ENCODE measurements around the gene WDR45B. TPM values are rescaled to one million over a fixed set of nuclear protein-coding genes. Genes with fewer than 3 reads are reported as not detected.
A peak's percentile ranks its signal among the peaks of the same experiment; 100 is the strongest.

WDR45B gene
- total RNA-seq, 1 experiment from 2014 or later: 110 TPM

- H2AK5ac ChIP-seq (ENCODE audit: insufficient read length, low read length): no peak overlapping the region
- Mint-ChIP-seq H3K9me3 (no peaks in the 10 kb centered on the region), H3K4me1 (peaks cover 4 to 10% of the 10 kb centered on the region in 2 experiments; a peak in 3 of 4 replicates), H3K27me3 (ENCODE audit: low read depth) (no peaks in the 10 kb centered on the region; the same call in 1 of the 2 replicates), H3K36me3 (ENCODE audit: insufficient read depth in 1 of 3, low read depth in 3 of 3) (peaks cover 39 to 71% (median 68%) of the 10 kb centered on the region in 3 experiments; a peak in 6 of 7 replicates), H3K27ac (peak overlapping the region in 2 of 3 experiments; percentile 48 to 61; a peak in 2 of 7 replicates), H3K4me3 (no peak overlapping the region)
- no peak overlapping the region for H4K8ac ChIP-seq (replicated peaks; ENCODE audit: insufficient read length, low read depth, low read length)
- H2AFZ ChIP-seq (ENCODE audit: low read length): no peak overlapping the region
- no peak overlapping the region for H3K23ac ChIP-seq (ENCODE audit: insufficient read length, low read depth, low read length)
- peaks cover 2% of the 10 kb centered on the region for H3K79me1 ChIP-seq (ENCODE audit: insufficient read depth, low read depth, low read length, poor library complexity, severe bottlenecking)
- no peaks in the 10 kb centered on the region for H3K4me1 ChIP-seq (ENCODE audit: insufficient read depth, low read length)
- H3T11ph ChIP-seq (ENCODE audit: low read length): no peak overlapping the region
- peaks cover 3% of the 10 kb centered on the region for H4K20me1 ChIP-seq (ENCODE audit: control insufficient read depth, insufficient read depth, insufficient read length)
- H4K5ac ChIP-seq (ENCODE audit: insufficient read length, low read depth, low read length): no peak overlapping the region
- H3K27ac ChIP-seq (ENCODE audit: insufficient read length, low read depth, low read length): no peak overlapping the region
- no peak overlapping the region for H2BK20ac ChIP-seq (ENCODE audit: low read depth, low read length, poor library complexity, severe bottlenecking)
- no peak overlapping the region for H3K9ac ChIP-seq (ENCODE audit: extremely low read depth, insufficient read length, low read length)
- H3K27me3 ChIP-seq (ENCODE audit: insufficient read depth, low read length): no peaks in the 10 kb centered on the region
- H3K14ac ChIP-seq (ENCODE audit: insufficient read depth, low read length): no peak overlapping the region
- H3K9me3 ChIP-seq (ENCODE audit: control insufficient read depth, low read depth, low read length): no peaks in the 10 kb centered on the region
- DNase-seq: no peak
- H3K4ac ChIP-seq (ENCODE audit: low read depth, low read length): no peak overlapping the region
- no peak overlapping the region for H3K4me2 ChIP-seq (ENCODE audit: insufficient read depth, insufficient read length, low read length)
- no peaks in the 10 kb centered on the region for H3K23me2 ChIP-seq (ENCODE audit: insufficient read length, low read depth, low read length, poor library complexity, severe bottlenecking)
- H2BK12ac ChIP-seq (ENCODE audit: insufficient read length, low read depth, low read length): no peak overlapping the region
- no peak overlapping the region for H2BK120ac ChIP-seq (ENCODE audit: low read depth, low read length, poor library complexity, severe bottlenecking)
- H2BK15ac ChIP-seq (ENCODE audit: low read depth, low read length): no peak overlapping the region
- H3K18ac ChIP-seq (ENCODE audit: insufficient read length, low read depth, low read length): no peak overlapping the region
- no peak overlapping the region for H2BK5ac ChIP-seq (ENCODE audit: insufficient read length, low read length)
- WGBS (ENCODE audit: extremely low coverage, insufficient read length, low lambda C conversion rate): no CpG with 5 or more reads among the region's 16 CpGs
- TF ChIP-seq, protein P1, sequence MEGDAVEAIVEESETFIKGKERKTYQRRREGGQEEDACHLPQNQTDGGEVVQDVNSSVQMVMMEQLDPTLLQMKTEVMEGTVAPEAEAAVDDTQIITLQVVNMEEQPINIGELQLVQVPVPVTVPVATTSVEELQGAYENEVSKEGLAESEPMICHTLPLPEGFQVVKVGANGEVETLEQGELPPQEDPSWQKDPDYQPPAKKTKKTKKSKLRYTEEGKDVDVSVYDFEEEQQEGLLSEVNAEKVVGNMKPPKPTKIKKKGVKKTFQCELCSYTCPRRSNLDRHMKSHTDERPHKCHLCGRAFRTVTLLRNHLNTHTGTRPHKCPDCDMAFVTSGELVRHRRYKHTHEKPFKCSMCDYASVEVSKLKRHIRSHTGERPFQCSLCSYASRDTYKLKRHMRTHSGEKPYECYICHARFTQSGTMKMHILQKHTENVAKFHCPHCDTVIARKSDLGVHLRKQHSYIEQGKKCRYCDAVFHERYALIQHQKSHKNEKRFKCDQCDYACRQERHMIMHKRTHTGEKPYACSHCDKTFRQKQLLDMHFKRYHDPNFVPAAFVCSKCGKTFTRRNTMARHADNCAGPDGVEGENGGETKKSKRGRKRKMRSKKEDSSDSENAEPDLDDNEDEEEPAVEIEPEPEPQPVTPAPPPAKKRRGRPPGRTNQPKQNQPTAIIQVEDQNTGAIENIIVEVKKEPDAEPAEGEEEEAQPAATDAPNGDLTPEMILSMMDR (conservative IDR thresholded peaks at IDR 0.05): no peak
- no peaks in the 10 kb centered on the region for H3K79me2 ChIP-seq (ENCODE audit: insufficient read depth, low read length)
- no peak overlapping the region for H3K56ac ChIP-seq (ENCODE audit: insufficient read length, low read depth, low read length)
- no peak overlapping the region for H4K91ac ChIP-seq (ENCODE audit: insufficient read length, low read depth, low read length)
These were observed 51.9 kb downstream of the WDR45B start for GRCh38 chr17:82596296-82596695.
